ENCODE measurements around the gene CCDC185.

The CCDC185 gene
- total RNA-seq: 0 reads per million in 3 experiments

DNA sequence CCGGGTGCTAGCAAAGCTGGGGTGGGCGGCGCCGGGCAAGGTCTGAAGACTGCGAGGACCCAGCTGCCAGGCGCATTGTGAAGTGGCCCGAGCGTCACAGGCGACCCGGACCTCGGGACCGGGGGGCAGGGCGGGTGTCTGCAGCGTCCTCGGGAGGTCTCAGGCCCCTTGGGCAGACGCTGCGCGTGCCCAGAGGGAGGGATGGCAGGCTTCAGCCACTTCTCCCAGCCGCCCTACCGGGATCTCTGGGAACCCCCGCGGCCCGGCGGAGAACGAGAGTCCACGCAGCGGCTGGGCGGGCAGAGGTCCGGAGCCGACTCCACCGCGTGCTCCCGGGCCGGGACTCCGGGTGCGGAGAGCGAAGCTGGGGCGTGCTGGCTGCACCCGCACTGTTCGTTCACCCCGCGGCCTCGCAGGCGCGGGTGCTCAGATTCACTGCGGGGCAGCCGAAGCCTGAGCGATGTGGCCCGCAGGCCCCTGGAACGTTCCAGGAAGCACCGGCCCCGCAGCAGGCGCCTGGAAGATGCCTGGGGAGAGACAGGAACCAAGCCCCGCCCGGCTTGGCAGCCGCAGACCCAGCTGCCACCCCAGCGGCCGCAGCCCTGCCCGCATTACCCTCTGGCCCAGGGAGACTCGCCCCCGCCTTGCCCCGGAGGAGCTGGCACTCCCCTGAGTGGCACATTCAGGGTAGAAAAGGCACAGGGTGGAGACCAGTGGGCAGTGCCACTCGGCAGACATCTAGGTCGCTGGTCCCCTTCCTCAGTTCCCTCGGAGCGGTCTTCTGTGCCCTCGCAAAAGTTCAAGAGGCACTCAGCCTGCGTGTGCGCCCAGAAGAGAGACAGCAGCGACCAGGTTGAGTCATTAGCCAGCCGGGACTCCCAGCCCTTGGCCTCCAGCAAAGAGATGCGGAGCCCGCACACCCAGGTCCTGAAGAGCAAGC is at the start of gene CCDC185:
TSS of gene CCDC185 (plus strand) at position 141 of the 940 bp plus-strand sequence. CDS start at position 202, 61 bp downstream.
- DNase-seq: no peak

DNA sequence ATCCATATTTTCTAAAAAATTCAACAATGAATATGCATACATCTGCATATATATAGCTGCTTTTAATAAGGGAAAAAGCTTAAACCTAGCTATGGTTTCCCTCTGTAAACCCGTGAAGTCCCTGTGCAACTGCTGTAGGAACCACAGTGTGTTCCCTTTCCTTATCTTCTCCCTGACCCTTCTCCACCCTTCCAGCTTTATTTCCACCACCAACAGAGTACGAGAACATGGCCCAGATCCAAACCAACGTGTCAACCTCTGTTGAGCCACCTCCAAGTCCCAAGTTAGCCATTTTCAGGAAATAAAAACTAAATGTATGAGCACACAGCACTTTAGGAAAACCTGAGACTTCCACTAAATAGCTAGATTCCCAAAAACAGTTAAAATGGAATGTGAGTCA is 49.5 kb upstream of the CCDC185 start:
- no peak for DNase-seq

DNA sequence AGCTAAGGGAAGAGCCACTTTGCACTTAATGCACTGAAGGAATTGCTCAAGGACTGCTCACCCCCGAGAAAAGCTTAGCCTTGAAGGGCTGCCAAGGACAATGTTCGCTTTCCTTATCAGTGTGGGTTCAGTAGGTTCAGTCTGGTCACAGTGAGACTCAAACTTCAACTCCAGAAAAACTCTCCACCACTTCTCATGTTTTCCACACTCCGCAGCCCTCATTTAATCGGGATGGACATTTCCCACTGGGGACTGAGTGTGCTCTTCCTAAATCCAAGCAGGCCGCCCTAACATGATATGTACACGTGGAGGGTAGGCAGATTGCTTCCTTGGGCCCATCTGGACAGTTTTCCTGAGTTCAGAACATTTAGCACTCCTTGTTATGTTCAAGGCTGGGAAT is 48.7 kb upstream of the CCDC185 start:
- no peak for DNase-seq

DNA sequence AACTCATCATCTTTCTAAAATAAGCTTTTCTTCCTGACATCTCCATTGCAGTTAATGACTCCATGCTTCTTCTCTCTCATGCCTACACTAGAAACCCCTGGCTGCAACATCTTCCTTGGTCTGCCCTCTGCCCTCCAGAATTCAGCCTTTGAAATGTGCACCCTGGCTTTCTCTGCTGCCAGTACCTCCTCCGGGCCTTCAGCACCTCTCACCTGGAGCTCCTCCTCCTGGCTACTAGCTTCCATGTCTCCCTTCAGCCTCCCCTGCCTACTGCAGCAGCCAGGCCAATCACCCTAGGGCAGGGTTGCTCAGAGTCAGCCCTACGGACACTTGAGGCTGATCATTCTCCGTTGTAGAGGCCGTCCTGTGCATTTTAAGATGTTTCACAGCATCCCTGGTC is 47.5 kb upstream of the CCDC185 start:
- DNase-seq: no peak

- DNase-seq: no peak
These were observed 46.9 kb upstream of the CCDC185 start for GRCh38 chr1:223346311-223346710.

DNA sequence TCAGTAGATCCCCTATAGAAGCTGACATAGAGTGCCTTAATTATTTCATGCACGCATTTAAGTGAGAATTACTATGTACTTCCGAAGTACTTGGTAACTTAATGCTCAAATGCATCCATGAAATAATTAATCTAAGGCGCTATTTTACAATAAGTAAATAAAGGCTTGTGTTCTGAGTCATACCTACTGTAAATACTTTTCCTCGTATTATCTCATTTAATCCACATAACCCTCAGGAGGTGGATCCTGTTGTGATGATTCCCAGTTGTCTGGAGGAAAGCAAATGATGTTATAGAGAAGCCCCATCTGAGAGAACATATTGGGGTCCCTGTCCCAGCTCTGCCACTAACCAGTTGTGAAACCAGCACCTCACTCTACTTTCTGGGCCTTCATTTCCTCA is 45.6 kb upstream of the CCDC185 start:
- no peak for DNase-seq

- no peak for DNase-seq
These were observed 44.8 kb upstream of the CCDC185 start for GRCh38 chr1:223348439-223348838.

DNA sequence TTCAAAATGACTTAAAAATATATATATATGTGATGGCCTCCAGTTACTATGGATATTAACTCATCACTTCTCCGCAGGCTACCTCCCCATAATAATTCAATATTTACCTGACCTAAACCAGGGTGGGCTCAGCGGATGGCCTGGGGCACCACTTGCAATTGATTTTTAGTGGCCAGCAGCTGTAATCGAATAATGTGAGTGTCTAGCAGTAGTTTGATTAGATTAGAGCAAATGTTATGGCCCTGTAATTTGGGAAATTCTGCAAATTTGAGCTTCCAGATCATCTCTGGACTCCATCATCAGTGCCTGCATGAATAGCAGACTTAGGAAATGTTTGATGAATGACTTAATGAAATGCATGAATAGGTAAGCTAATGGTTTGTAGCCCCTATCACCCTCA is 44.0 kb upstream of the CCDC185 start:
- no peak for DNase-seq

DNA sequence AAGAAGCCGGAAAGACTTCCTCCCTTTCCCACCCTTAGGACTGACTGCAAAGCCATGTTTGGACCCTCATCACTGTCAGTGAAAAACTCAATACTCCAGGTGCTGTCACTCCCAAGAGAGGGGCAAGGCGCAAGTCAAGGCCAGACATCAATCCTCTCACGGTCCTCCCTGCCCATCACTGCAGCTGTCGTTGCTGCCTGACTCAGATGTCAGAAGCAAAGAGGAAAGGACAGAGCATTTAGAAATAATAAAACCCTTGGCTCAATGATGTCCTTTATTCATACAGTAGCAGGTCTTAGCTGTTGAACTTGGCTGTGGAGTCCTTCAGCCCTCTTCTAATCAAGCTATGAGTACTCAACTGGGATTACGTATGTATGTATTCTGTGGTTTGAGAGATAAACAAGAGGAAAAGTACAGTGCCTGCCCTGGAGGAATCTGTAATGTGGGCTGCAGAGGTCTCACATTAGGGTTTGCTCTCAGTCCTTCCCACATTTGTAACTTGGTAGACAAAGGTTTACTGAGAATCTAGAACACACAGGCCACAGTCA is 42.8 kb upstream of the CCDC185 start:
- DNase-seq: no peak

GRCh38 chr1:223352944-223353343 is 40.3 kb upstream of the CCDC185 start:
- DNase-seq: no peak

DNA sequence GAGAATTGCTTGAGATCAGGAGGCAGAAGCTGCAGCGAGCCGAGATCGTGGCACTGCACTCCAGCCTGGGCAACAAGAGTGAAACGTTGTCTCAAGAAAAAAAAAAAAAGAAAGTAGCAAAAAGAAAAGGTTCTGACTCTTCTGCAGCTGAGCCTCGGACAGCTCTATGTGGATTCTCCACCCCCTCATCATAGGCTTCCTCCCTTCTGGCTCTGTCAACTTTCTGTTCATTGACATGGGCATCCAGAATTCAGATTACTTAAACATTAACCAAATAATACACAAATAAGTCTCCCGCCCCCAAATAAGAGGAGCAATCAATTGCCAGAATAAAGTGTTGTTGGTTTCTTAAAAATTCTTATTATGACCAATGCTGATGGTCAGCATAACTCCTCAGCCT is 39.3 kb upstream of the CCDC185 start:
- DNase-seq: no peak

DNA sequence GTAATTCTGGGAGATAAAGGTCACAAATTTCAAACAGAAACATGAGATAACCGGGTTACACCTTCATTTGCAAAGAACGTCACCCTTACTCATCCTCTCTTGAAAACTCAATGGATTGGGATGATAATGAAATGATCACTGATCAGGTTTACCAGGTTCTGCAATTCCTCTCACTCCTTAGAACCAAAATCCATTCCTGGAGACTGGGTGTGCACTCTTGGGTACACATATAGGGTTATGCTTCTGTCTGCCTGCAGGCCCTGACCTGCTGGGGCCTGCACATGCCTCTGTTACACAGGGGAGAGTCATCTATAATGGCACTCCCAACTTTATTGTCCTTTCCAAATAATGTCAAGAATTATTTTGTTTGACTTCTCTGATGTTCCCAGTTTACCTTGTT is 37.5 kb upstream of the CCDC185 start:
- no peak for DNase-seq

DNA sequence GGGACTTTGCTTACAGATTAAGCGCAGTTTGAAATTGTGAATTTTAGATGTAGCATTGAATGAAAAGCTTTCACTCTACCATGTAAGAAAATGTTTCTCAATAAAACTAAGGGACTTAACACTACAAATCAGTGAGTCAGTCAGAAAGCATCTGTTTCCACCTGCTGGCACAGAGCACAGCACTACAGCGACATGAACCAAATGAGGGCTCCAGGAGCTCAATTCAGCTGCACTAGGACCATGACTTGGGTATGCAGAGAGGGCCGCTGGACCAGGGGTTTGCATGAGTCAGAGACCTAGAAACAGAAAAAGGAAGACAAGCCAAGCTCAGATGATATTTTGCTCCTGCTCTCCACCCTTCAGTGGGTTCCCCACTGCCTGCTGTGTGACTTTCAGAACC is 34.4 kb upstream of the CCDC185 start:
- DNase-seq: no peak

- peak; percentile 15 for DNase-seq
These were observed 30.0 kb upstream of the CCDC185 start for GRCh38 chr1:223363057-223363855.

DNA sequence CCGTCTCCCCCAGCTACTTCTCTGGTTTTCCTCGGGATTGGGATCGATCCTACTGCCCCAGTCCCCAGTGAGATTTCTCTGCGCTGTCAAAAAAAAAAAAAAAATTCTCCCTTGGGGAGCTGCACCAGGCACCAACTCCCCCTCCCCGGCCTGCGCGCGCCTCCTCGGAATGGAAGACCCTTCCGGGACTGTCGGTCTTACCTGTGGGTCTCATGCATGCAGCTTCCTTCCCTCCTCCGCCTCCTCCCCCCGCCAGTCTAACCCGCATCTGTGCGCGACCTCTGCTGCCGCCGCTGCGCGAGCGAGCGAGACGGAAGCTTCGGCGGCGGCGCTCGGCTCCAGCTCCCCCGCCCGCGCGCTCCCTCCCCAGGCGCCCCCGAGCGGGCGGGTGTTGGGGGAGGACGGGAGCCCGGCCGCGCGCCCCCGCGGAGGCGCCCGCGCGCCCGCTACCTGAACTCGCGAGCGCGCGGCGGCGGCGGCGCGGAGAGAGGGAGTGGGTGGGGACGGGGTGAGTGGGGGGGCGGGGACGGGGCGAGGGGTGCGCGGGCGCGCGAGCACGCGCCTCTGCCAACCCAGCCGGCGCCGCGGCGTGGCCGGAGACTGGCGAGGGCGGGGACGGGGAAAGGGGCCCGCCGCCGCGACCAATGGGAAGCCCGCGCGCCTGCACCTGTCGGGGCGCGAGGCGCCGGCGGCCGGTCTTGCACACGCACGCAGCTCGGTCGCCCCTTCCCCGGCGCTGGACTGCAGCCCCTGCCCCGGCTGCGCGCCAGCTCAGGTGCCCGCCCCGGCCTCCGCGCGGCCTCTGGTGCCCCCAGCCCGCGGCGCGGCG is 29.1 kb upstream of the CCDC185 start, which contains the start of gene SUSD4:
TSS of gene SUSD4 (minus strand) at position 321 of the 829 bp plus-strand sequence. CDS start 751 bp downstream, outside the sequence.
- peak; percentile 76 for DNase-seq

GRCh38 chr1:223364685-223365382 is 28.4 kb upstream of the CCDC185 start:
- peak; percentile 7 for DNase-seq

DNA sequence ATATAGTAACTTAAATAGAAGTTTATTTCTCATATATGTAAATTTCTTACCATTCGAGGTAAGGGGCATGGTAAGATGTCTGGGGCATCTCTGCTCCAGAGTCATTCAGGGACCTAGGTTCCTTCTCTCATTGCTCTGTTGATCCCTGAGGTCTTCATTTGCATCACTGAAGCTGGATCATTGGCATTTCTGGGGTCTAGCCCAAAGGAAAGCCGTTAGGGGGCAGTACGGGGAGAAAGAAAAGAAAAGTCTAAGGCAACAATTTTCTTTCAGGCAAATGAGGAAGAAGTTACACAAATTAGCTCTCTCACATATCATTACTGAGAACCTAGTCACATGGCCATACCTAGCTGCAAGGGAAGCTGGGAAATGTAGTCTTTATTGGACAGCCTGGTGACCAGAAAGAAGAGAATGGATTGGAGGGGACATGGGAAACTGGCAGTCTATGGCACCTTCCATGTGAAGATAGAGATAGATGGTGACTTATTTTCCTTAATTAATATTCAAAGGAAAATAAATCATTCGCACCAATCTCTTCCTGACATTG is 19.1 kb upstream of the CCDC185 start:
- no peak for DNase-seq

- no peak for DNase-seq
These were observed 14.5 kb upstream of the CCDC185 start for GRCh38 chr1:223378754-223379153.

DNA sequence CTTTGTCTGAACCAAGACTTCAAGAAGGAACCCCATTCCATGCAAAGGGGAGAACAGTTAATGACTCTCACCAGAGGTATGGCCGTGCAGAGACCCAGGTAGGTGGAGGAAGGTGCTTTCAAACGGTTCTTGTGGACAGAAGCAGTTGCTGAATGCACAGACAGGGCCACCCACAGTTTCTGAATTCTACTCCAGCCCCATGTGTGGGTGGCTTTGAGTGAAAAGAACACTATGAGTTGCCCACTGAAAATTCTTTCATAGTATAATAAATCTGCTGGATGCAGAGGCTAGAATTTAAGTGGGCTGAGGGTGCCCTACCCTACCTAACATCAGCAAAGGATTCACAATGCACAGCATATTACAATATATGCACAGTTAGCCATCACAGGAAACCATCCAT is 7.2 kb upstream of the CCDC185 start:
- no peak for DNase-seq

- DNase-seq: no peak
These were observed 2.6 kb upstream of the CCDC185 start for GRCh38 chr1:223390618-223391017.

- no peak for DNase-seq
These were observed 1.0 kb downstream of the CCDC185 start for GRCh38 chr1:223394242-223394641.
